Smooth muscle cell of the brain vasculature (primary cell): ENCODE measurements around the gene SYTL3.
"Not testable (repeated sequence)": the region's sequence is repeated elsewhere in the genome, so short reads cannot be mapped to it uniquely, and the experiment has no call there.

Experiments
- DNase-seq: peaks from one replicate; pipeline ENCODE4 v3.0.0-alpha.2; 2012; ENCODE audit warnings: low read depth, low spot score

The SYTL3 gene

GRCh38 chr6:158688860-158689259, 39.0 kb downstream of the SYTL3 start:
- no peak for DNase-seq

GRCh38 chr6:158694913-158695312, 45.1 kb downstream of the SYTL3 start:
- no peak for DNase-seq

- no peak for DNase-seq
Observed at GRCh38 chr6:158697811-158698210, 48.0 kb downstream of the SYTL3 start.

DNA sequence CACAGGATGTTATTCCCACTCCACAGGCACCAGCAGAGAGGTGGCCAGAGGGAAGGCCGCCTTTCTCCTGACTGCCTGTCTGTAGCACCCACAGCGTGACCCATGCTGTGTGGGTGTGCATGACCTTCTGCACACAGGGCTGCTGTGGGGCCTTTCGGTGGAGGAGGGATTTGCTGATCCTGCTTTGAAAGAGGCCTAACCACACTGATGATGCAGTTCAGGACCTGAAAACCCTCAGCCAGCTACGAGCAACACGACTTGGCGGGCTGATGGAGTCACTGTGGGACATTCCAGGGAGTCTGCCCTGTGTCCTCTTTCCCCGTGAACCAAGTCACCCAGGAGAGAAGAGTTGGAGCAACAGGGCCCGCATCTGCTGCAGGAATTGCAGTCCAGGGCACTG, 49.1 kb downstream of the SYTL3 start:
- DNase-seq, result no peak

DNA sequence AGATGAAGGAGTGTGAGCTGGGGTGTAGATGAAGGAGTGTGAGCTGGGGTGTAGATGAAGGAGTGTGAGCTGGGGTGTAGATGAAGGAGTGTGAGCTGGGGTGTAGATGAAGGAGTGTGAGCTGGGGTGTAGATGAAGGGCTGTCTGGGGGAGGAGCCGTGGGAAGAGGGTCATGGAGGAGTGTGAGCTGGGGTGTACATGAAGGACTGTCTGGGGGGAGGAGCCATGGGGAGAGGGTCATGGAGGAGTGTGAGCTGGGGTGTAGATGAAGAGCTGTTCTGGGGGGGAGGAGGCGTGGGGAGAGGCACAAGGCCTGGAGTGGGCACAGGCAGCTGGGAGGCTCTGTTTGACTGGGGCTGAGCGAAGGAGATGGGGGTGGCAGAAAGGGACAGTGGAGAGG, 51.4 kb downstream of the SYTL3 start:
- not testable (repeated sequence) for DNase-seq

- DNase-seq, result no peak
Observed at GRCh38 chr6:158703111-158703836, 53.4 kb downstream of the SYTL3 start.

GRCh38 chr6:158703837-158704822, 54.3 kb downstream of the SYTL3 start:
- DNase-seq, result no peak

DNA sequence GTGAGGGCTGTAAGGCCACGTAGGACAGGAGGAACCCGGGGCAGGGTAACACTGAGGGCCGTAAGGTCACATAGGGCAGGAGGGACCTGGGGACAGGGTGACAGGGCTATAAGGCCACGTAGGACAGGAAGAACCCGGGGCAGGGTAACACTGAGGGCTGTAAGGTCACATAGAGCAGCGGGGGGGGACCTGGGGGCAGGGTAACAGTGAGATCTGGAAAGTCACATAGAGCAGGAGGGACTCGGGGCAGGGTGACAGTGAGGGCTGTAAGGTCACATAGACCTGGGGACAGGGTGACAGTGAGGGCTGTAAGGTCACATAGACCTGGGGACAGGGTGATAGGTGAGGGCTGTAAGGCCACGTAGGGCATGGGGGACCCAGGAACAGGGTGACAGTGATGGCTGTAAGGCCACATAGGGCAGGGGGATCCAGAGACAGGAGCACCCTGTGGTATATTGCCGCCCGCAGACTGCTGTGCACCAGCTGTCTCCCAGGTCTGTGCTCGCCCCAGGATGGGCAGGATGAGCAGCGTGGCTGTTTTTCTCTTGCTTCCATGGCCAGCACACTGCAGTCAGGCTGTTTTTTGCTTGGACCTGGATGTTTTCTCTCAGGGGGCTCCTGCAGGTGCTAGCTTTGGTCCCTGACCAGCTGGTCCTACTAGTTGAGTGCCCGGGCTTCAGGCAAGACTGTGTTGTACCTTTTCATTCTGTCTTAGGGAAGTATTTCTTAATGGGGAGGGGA, 55.7 kb downstream of the SYTL3 start:
- no peak for DNase-seq

- no peak for DNase-seq
Observed at GRCh38 chr6:158706369-158706982, 56.6 kb downstream of the SYTL3 start.

GRCh38 chr6:158707120-158707820, 57.4 kb downstream of the SYTL3 start:
- DNase-seq, result no peak

DNA sequence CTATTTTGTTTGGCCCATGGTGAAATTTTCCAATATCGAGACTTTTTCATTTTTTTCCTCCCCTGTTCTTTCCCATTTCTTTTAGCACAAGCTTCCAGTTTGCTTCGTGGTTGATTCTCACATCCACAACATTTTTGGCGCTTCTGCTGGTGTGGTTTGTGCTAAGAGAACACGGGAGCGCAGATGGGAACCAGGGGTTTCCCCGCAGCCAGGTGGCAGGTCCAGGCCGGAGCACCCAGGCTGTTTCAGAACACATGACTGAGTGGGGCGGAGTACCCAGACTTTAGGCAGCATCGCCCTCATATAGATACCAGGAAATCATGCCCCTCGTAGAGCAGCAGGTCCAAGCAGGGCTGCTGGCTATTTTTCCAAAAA, 58.0 kb downstream of the SYTL3 start:
- no peak for DNase-seq

DNA sequence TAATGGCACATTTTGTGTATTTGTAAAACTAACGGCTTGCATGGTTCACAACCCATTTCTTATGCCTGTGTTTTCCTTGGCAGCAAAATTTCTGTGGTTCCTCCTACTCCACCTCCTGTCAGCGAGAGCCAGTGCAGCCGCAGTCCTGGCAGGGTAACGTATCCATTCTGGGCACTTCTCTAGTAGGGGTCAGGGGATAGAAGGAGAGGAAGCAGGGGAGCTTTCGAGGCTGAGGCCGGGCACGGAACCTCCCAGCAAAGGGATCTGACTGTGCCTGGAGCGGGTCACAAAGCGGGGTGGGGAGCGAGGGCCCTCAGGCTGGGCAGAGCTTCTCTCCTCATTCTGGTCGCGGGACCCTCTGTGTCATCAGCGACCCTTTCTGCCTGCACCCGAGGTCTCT, 58.4 kb downstream of the SYTL3 start:
- DNase-seq, result no peak

DNA sequence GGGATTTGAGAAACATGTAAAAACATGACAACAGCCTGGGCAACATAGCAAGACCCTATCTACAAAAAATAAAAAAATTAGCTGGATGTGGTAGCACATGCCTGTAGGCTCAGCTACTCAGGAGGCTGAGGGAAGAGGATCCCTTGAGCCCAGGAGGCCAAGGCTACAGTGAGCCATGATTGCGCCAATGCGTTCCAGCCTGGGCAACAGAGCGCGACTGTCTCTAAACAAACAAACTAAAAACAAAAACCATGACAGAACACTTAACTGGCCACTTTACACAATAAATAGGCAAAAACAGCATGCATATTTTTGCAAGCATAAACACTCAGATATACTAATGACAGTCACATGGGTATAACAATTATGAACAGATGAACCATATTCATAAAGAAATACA, 60.0 kb downstream of the SYTL3 start:
- DNase-seq, result no peak

- DNase-seq, result no peak
Observed at GRCh38 chr6:158711264-158711663, 61.4 kb downstream of the SYTL3 start.

DNA sequence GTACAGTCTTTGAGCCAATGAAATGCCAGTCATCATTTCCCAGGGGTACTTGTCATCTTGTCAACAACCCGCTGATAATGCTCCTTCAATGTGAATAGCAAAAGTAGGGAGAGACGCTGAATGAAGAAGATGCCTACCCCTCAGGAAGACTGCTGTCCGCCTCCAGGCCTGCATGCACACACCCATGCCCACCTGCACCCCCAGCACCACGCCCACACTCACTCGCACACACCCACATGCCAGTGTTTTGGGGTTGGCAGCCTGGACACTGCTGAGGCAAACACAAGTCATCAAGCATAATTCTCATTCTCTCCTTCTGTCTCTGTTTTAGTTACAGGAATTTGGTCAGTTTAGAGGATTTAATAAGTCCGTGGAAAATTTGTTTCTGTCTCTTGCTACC, 63.6 kb downstream of the SYTL3 start:
- DNase-seq, result no peak

DNA sequence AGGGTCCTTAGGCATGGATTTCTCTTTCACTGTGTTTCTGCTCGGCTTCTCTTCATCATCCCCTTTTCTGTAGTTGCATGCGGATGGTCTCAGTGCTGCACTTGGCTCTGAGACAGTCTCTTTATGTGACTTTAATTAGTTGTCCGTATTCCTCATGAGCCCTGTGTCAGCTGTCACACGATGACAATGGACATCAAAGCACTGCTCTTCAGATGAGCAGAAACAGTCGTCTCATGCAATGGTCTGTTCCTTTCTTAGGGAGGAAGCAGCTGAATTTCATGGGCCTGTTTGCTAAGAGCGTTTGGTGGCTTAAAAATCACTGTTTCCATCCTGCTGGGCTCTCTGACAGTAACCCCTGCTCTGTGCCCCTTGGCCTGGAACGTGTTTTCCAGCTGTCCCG, 64.9 kb downstream of the SYTL3 start:
- no peak for DNase-seq

GRCh38 chr6:158715330-158716311, 65.8 kb downstream of the SYTL3 start:
- DNase-seq, result no peak

- no peak for DNase-seq
Observed at GRCh38 chr6:158717341-158718330, 67.8 kb downstream of the SYTL3 start.
